Mesendoderm (in vitro differentiated cells): Measurements from ENCODE around the gene NR2C2AP.

Source experiments
- DNase-seq: peaks from one replicate; pipeline ENCODE4 v3.0.0; 2013
- H2AK5ac ChIP-seq: 2 replicates; pipeline ENCODE4 v1.6.1; 2013; ENCODE audit warnings: low read length, inconsistent platforms
- H2BK120ac ChIP-seq: 2 replicates; pipeline ENCODE4 v1.6.1; 2013; ENCODE audit warnings: low read depth, mild to moderate bottlenecking, low read length, moderate library complexity, mixed read lengths
- H2BK15ac ChIP-seq: replicated peaks from 2 replicates; pipeline ENCODE4 v1.6.1; 2013; ENCODE audit warnings: low read depth, mild to moderate bottlenecking, moderate library complexity
- H2BK5ac ChIP-seq: 2 replicates; pipeline ENCODE4 v1.6.1; 2013; ENCODE audit warnings: low read length, inconsistent platforms
- H3K18ac ChIP-seq: 2 replicates; pipeline ENCODE4 v1.6.1; 2013; ENCODE audit warnings: mild to moderate bottlenecking, low read length, mixed read lengths
- H3K23ac ChIP-seq: one replicate; pipeline ENCODE4 v1.6.1; 2013; ENCODE audit warnings: low read length
- H3K27ac ChIP-seq: 2 replicates; pipeline ENCODE4 v1.5.1; 2013; ENCODE audit warnings: low read depth, mild to moderate bottlenecking, inconsistent platforms, low read length, moderate library complexity
- H3K27me3 ChIP-seq: 2 replicates; pipeline ENCODE4 v1.6.1; 2013; ENCODE audit warnings: low read length, control low read depth, mild to moderate bottlenecking, inconsistent platforms; ENCODE audit not compliant: insufficient read depth, poor library complexity
- H3K36me3 ChIP-seq: 2 replicates; pipeline ENCODE4 v1.6.1; 2013; ENCODE audit warnings: low read length, inconsistent platforms; ENCODE audit not compliant: control insufficient read depth, insufficient read depth
- H3K4ac ChIP-seq: one replicate; pipeline ENCODE4 v1.6.1; 2013; ENCODE audit warnings: low read depth, mild to moderate bottlenecking, low read length, moderate library complexity
- H3K4me1 ChIP-seq: 2 replicates; pipeline ENCODE4 v1.6.1; 2013; ENCODE audit warnings: low read depth, low read length, inconsistent platforms; ENCODE audit not compliant: control insufficient read depth
- H3K4me2 ChIP-seq: 2 replicates; pipeline ENCODE4 v1.6.1; 2013; ENCODE audit warnings: low read length
- H3K4me3 ChIP-seq: 2 replicates; pipeline ENCODE4 v1.5.1; 2013; ENCODE audit warnings: mild to moderate bottlenecking, low read length
- H3K56ac ChIP-seq: one replicate; pipeline ENCODE4 v1.6.1; 2013; ENCODE audit warnings: low read length
- H3K79me1 ChIP-seq: 2 replicates; pipeline ENCODE4 v1.6.1; 2013; ENCODE audit warnings: low read length, inconsistent platforms
- H3K79me2 ChIP-seq: 2 replicates; pipeline ENCODE4 v1.6.1; 2013; ENCODE audit warnings: mild to moderate bottlenecking, low read length; ENCODE audit not compliant: control insufficient read depth, insufficient read depth
- H3K9ac ChIP-seq: 2 replicates; pipeline ENCODE4 v1.6.1; 2013; ENCODE audit warnings: low read length, inconsistent platforms
- H4K5ac ChIP-seq: one replicate; pipeline ENCODE4 v1.6.1; 2013; ENCODE audit warnings: low read length
- H4K8ac ChIP-seq: one replicate; pipeline ENCODE4 v1.6.1; 2013; ENCODE audit warnings: low read depth, mild to moderate bottlenecking, control low read depth, low read length, moderate library complexity
- WGBS: extraction: QIAGEN DNeasy Blood & Tissue Kit; methylation state at CpG from one replicate; pipeline ENCODE4 v1.1.7; 2013; ENCODE audit warnings: low lambda C conversion rate, missing lambda C conversion rate; ENCODE audit not compliant: insufficient coverage; ENCODE audit errors: extremely low coverage; 5-methylcytosine and 5-hydroxymethylcytosine counted together

Gene NR2C2AP

DNA sequence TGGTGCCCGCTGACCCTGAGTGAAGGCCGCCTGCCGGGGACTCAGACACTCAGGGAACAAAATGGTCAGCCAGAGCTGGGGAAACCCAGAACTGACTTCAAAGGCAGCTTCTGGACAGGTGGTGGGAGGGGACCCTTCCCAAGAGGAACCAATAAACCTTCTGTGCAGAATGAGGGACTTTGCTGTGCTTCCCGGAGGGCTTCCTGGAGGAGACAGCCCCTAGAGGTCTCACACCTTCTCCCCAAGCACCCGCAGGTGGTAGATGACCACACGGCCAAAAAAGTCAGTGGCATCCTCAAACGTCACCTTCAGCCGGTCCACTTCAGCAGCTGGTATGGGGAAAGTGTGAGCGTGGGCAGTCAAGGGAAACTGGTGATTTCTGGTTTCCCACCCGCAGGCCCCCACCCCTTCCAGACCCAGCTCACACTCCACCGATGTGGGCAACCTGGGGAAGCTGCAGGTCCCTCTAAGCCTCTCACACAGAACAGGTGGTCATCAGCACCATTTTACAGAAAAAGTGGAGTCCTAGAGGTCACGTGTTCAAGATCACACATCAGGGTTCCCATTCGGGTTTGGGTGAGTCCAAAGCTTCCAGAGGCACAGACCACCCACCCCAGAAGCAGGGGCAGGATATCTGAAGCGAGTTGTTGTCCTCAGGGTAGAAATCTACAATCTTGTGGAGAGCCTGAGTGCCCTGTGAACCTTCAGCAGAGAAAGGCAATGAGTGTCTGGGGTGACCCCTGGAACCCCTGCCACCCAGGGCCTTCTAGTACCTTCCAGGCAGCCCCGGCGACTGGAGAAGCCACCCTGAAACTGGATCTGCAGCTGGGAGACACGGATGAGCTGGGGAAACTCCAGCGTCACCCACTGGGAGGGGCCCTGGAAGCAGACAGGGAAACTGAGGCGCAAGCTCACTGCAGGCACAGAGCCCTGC lies 1.2 kb downstream of the NR2C2AP start:
- Histone ChIP-seq H4K5ac (no peak overlapping the region), H3K36me3 (peaks cover 3% of the 10 kb centered on the region), H3K4me1 (no peaks in the 10 kb centered on the region), H4K8ac (no peak overlapping the region), H3K4ac (no peak overlapping the region), H3K27me3 (no peaks in the 10 kb centered on the region), H3K27ac (no peak overlapping the region), H3K79me2 (no peaks in the 10 kb centered on the region), H2BK5ac (no peak overlapping the region), H2BK15ac (no peak overlapping the region), H3K18ac (no peak overlapping the region), H2BK120ac (no peak overlapping the region), H3K9ac (peak overlapping the region; percentile 92), H2AK5ac (no peak overlapping the region), H3K79me1 (peaks cover 7% of the 10 kb centered on the region), H3K56ac (peak overlapping the region; percentile 96), H3K4me2 (peak overlapping the region; percentile 92), H3K4me3 (peak overlapping the region; percentile 85), H3K23ac (no peak overlapping the region)
- no CpG with 5 or more reads among the region's 19 CpGs for WGBS
- DNase-seq: no peak

DNA sequence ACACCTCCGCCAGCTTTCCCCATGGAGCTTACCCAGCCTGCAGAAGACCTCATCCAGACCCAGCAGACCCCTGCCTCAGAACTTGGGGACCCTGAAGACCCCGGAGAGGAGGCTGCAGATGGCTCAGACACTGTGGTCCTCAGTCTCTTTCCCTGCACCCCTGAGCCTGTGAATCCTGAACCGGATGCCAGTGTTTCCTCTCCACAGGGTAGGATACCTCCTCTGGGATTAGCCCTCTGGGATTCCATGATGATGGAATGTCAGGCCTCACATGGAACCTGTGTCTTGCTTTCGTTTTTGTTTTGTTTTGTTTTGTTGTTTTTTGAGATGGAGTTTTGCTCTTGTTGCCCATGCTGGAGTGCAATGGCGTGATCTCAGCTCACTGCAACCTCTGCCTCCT lies 9.3 kb downstream of the NR2C2AP start:
- Histone ChIP-seq H3K27me3 (no peaks in the 10 kb centered on the region), H2AK5ac (no peak overlapping the region), H3K79me1 (peaks cover 9% of the 10 kb centered on the region), H4K8ac (no peak overlapping the region), H3K36me3 (peaks cover 4% of the 10 kb centered on the region), H2BK120ac (no peak overlapping the region), H3K23ac (no peak overlapping the region), H3K27ac (no peak overlapping the region), H3K4me3 (no peak overlapping the region), H4K5ac (no peak overlapping the region), H3K9ac (no peak overlapping the region), H3K79me2 (peaks cover 4% of the 10 kb centered on the region), H2BK5ac (no peak overlapping the region), H3K4me1 (no peaks in the 10 kb centered on the region), H2BK15ac (no peak overlapping the region), H3K4ac (no peak overlapping the region), H3K4me2 (no peak overlapping the region), H3K56ac (no peak overlapping the region), H3K18ac (no peak overlapping the region)
- DNase-seq: no peak
- WGBS: no CpG with 5 or more reads among the region's 5 CpGs

- no peak overlapping the region for H3K27ac ChIP-seq
- peak overlapping the region; percentile 95 for H3K9ac ChIP-seq
- no peak overlapping the region for H2BK120ac ChIP-seq
These were observed 10.2 kb downstream of the NR2C2AP start for GRCh38 chr19:19192910-19193423.

DNA sequence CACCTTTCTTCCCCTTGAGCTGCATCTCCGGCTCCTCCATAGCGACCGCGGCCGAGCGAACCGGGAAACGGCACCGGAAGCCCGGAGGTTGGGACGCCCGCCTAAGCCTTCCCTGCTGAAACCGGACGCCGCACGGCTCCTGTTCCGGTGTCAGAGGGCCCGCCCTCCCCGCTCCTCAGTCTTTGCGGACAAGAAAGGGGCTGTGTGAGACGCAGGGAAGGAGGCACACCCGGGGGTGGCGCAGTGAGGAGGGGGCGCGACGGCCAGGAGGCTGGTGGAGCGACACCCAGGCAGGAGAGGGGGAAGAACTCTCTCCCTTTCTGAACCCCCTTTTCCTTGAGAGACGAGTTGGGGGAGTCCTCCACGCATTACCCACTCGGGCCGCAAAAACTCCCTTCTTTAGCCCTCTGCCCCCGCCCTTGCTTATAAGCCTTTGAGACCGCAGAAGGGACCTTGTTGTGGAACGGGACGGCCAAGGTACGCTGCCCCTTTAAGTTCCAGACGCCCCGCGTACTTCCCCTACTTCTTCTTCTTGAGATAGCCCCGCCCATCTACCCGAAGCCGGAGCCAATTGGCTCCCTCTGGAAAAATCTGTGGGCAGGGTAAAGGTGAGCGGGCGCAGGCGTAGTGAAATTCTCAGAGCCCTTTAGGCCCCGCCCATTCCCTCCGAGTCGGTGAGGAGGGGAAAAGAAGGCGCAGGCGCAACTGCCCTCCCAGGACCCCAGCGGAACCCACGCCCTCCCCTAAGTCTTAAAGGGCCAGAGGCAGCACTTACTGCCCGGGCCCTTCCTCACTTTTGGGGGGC lies 10.9 kb downstream of the NR2C2AP start, which contains the start of the genes BORCS8 and RFXANK:
TSS of gene BORCS8 (minus strand) at position 75 of the 805 bp plus-strand sequence. CDS start at position 40, 35 bp downstream.
TSS of gene RFXANK (plus strand) at position 181 of the 805 bp plus-strand sequence. CDS start 1,689 bp downstream, outside the sequence.
- WGBS: no CpG with 5 or more reads among the region's 53 CpGs

More at GRCh38 chr19:19192910-19193423, 10.2 kb downstream of the NR2C2AP start:
- H3K4me2 ChIP-seq: peak overlapping the region; percentile 85
- H2AK5ac ChIP-seq: no peak overlapping the region
- H3K79me2 ChIP-seq: peaks cover 4% of the 10 kb centered on the region
- peaks cover 9% of the 10 kb centered on the region for H3K79me1 ChIP-seq
- peak overlapping the region; percentile 89 for H3K4me3 ChIP-seq
- H2BK15ac ChIP-seq: no peak overlapping the region
- H3K56ac ChIP-seq: peak overlapping the region; percentile 96
- peak overlapping the region; percentile 92 for H3K4ac ChIP-seq
- peak overlapping the region; percentile 95 for H3K18ac ChIP-seq
- no peak overlapping the region for H4K5ac ChIP-seq
- H3K36me3 ChIP-seq: peaks cover 2% of the 10 kb centered on the region
- peak overlapping the region; percentile 63 for H2BK5ac ChIP-seq
- H3K23ac ChIP-seq: no peak overlapping the region
- no CpG with 5 or more reads among the region's 22 CpGs for WGBS
- DNase-seq: no peak
- no peaks in the 10 kb centered on the region for H3K27me3 ChIP-seq
- no peaks in the 10 kb centered on the region for H3K4me1 ChIP-seq
- no peak overlapping the region for H4K8ac ChIP-seq

DNA sequence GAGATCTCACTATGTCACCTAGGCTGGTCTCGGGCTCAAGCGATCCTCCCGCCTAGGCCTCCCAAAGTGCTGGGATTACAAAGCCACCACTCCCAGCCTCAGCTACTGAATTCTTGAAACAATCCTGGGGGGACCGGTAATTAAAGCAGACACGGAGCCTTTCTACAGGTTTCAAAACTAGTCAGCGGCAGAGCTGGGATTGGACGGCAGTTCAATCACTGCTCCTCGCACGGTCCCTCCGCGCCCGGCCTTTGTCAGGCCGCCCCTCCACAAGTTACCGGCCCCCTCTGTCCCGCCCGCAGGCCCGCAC lies 11.5 kb downstream of the NR2C2AP start:
- no peak overlapping the region for H2BK120ac ChIP-seq
- no peaks in the 10 kb centered on the region for H3K4me1 ChIP-seq
- no peak overlapping the region for H2BK5ac ChIP-seq
- H3K9ac ChIP-seq: peak overlapping the region; percentile 99
- WGBS: no CpG with 5 or more reads among the region's 17 CpGs
- H3K79me2 ChIP-seq: peaks cover 4% of the 10 kb centered on the region
- no peaks in the 10 kb centered on the region for H3K27me3 ChIP-seq
- no peak overlapping the region for H4K5ac ChIP-seq
- H3K79me1 ChIP-seq: peaks cover 9% of the 10 kb centered on the region
- H3K4me2 ChIP-seq: peak overlapping the region; percentile 75
- H3K27ac ChIP-seq: no peak overlapping the region
- no peak overlapping the region for H3K4ac ChIP-seq
- peak overlapping the region; percentile 94 for H3K56ac ChIP-seq
- DNase-seq: no peak
- no peak overlapping the region for H4K8ac ChIP-seq
- H2AK5ac ChIP-seq: no peak overlapping the region
- peak overlapping the region; percentile 98 for H3K4me3 ChIP-seq
- no peak overlapping the region for H3K18ac ChIP-seq
- H2BK15ac ChIP-seq: no peak overlapping the region
- no peaks in the 10 kb centered on the region for H3K36me3 ChIP-seq
- H3K23ac ChIP-seq: no peak overlapping the region

More for the DNA sequence above, 10.9 kb downstream of the NR2C2AP start, which contains the start of the genes BORCS8 and RFXANK:
- H2AK5ac ChIP-seq: no peak within 1 kb of the TSS
- H3K18ac ChIP-seq: peak within 1 kb of the TSS; percentile 95
- no peak within 1 kb of the TSS for H2BK120ac ChIP-seq
- peak within 1 kb of the TSS; percentile 100 for H3K56ac ChIP-seq
- peaks cover 2% of the 10 kb centered on the region for H3K36me3 ChIP-seq
- H2BK15ac ChIP-seq: no peak within 1 kb of the TSS
- H4K8ac ChIP-seq: no peak within 1 kb of the TSS
- peak within 1 kb of the TSS; percentile 98 for H3K27ac ChIP-seq
- peak; percentile 100 for DNase-seq
- peaks cover 4% of the 10 kb centered on the region for H3K79me2 ChIP-seq
- H3K4me2 ChIP-seq: peak within 1 kb of the TSS; percentile 94
- H3K9ac ChIP-seq: peak within 1 kb of the TSS; percentile 99
- H3K27me3 ChIP-seq: no peaks in the 10 kb centered on the region
- peaks cover 9% of the 10 kb centered on the region for H3K79me1 ChIP-seq
- H2BK5ac ChIP-seq: peak within 1 kb of the TSS; percentile 92
- H3K4me3 ChIP-seq: peak within 1 kb of the TSS; percentile 98
- H3K23ac ChIP-seq: peak within 1 kb of the TSS; percentile 59
- peak within 1 kb of the TSS; percentile 92 for H3K4ac ChIP-seq
- no peaks in the 10 kb centered on the region for H3K4me1 ChIP-seq
- H4K5ac ChIP-seq: no peak within 1 kb of the TSS
